Lung (tissue), 12 donors: ENCODE results near the gene NTM. TPM values are rescaled to one million over a fixed set of nuclear protein-coding genes. Genes with fewer than 3 reads are reported as not detected.

Experiments
- ATAC-seq: fragments of 200-7000 bp; cut with Tn5 transposase; one replicate; pipeline ENCODE4 v1.9.1; 2020; ENCODE audit warnings: moderate number of reproducible peaks; ENCODE audit not compliant: insufficient read depth, low FRiP score
- DNase-seq, 3 donors: peaks; one replicate each; pipeline ENCODE4 v3.0.0-alpha.2; 2013 to 2017
- H3K27ac ChIP-seq, 2 donors: one replicate each; pipeline ENCODE4 v1.5.1; 2013; ENCODE audit warnings: mild to moderate bottlenecking in 2 of 2, moderate library complexity in 2 of 2, control low read depth in 1 of 2, inconsistent platforms in 1 of 2, low read depth in 1 of 2, low read length in 1 of 2
- H3K27me3 ChIP-seq, 3 donors: one replicate each; pipeline ENCODE4 v1.5.1; 2013; ENCODE audit warnings: low read length in 2 of 3; ENCODE audit not compliant: control insufficient read depth in 3 of 3, insufficient read depth in 3 of 3
- H3K36me3 ChIP-seq, 4 donors: one replicate each; pipeline ENCODE4 v1.5.1; 2013; ENCODE audit warnings: low read length in 4 of 4, mild to moderate bottlenecking in 1 of 4, moderate library complexity in 1 of 4; ENCODE audit not compliant: control insufficient read depth in 4 of 4, insufficient read depth in 4 of 4
- H3K4me1 ChIP-seq, 5 donors: one replicate each; pipeline ENCODE4 v1.5.1; 2013; ENCODE audit warnings: low read length in 5 of 5, mild to moderate bottlenecking in 2 of 5, moderate library complexity in 1 of 5; ENCODE audit not compliant: control insufficient read depth in 5 of 5, insufficient read depth in 5 of 5
- H3K4me3 ChIP-seq: one replicate; pipeline ENCODE4 v1.5.1; 2013; ENCODE audit warnings: mild to moderate bottlenecking, control low read depth, moderate library complexity
- H3K9ac ChIP-seq, 2 donors: one replicate each; pipeline ENCODE4 v1.5.1; 2013; ENCODE audit warnings: low read length in 2 of 2, control low read depth in 1 of 2; ENCODE audit not compliant: insufficient read depth in 1 of 2
- H3K9me3 ChIP-seq, 4 donors: one replicate each; pipeline ENCODE4 v1.5.1; 2013; ENCODE audit warnings: low read length in 3 of 4, mild to moderate bottlenecking in 1 of 4, moderate library complexity in 1 of 4; ENCODE audit not compliant: control insufficient read depth in 4 of 4, insufficient read depth in 3 of 4
- WGBS, 2 donors: extraction: QIAGEN DNeasy Blood & Tissue Kit; methylation state at CpG; one replicate each; pipeline ENCODE4 v1.1.7; 2013; 5-methylcytosine and 5-hydroxymethylcytosine counted together
- polyA plus RNA-seq, 2 donors: library from polyadenylated mRNA; stranded (reverse); fragments of 200-250 nt; gene quantifications; one replicate each; pipeline ENCODE4 v1.2.1, GENCODE V29; 2013
- total RNA-seq, 2 donors: library from RNA; depleted of rRNA in 1 of 2; stranded (reverse); fragments of >200 nt in 1 of 2; gene quantifications; one replicate each; pipeline ENCODE4 v1.2.1, GENCODE V29; 2014 to 2021
- TF ChIP-seq, protein P1 (sequence below): IDR thresholded peaks from 2 replicates; pipeline ENCODE4 v1.5.1; 2012; ENCODE audit warnings: mild to moderate bottlenecking; ENCODE audit errors: control extremely low read depth, extremely low read depth
- donor health status: control.
- donor health status: control.
- donor health status: Bipolar disorder and iron deficiency.
- donor health status: healthy.
- donor health status: DM: yes; HTN: yes; CAD: no.

Gene NTM
- total and polyA plus RNA-seq, 4 donors, result 0.39 to 30.9 (median 7.2) TPM

DNA sequence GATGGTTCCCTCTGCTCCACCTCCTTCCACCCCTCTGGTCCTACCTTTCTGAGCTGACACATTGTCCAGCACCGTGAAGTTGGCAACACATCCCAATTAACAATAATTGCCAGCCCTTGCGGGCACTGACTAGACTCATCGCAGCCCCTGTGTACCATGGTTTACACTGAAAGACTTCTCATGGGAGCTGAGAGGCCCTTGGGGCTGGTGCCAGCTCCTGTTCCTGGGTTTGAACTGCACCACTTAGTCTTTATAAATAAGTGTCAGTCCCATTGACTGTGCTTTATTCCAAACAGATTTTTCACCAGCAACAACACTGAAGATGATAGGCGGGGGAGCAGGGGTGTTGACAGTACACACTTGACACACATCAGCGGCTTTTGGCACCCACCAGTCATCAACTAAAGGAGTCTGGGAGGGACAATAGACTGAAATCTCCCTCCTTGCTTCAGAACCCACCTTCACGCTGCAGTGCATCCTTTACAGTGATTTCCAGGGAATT, 447.3 kb downstream of the NTM start:
- WGBS, 2 donors, result 81 to 88% methylated on average over 6 of the region's 6 CpGs
- ATAC-seq, result no peak
- DNase-seq, result no peak

DNA sequence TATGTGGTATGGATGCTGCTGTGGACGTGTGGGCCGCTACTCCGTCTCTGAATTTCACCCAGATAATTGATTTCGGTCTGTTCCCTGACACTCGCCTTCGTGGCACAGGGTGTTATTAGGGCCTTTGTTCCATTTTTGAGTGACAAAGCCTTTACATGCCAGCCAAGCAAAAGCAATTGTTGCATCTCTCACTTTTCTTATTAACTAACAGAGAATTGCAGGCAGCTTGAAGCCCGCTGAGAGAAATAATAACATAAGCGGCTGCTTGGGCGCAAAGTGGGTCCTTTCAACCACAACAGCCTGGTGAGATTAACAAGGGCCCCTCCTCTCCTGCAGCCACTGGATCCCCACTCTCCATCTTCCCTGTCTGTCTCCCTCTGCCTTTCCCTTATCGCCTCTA, 449.4 kb downstream of the NTM start:
- DNase-seq (no peak), ATAC-seq (no peak)
- H3K9ac ChIP-seq, result no peak overlapping the region
- TF ChIP-seq, protein P1, sequence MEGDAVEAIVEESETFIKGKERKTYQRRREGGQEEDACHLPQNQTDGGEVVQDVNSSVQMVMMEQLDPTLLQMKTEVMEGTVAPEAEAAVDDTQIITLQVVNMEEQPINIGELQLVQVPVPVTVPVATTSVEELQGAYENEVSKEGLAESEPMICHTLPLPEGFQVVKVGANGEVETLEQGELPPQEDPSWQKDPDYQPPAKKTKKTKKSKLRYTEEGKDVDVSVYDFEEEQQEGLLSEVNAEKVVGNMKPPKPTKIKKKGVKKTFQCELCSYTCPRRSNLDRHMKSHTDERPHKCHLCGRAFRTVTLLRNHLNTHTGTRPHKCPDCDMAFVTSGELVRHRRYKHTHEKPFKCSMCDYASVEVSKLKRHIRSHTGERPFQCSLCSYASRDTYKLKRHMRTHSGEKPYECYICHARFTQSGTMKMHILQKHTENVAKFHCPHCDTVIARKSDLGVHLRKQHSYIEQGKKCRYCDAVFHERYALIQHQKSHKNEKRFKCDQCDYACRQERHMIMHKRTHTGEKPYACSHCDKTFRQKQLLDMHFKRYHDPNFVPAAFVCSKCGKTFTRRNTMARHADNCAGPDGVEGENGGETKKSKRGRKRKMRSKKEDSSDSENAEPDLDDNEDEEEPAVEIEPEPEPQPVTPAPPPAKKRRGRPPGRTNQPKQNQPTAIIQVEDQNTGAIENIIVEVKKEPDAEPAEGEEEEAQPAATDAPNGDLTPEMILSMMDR, result no peak
- no peaks in the 10 kb centered on the region for H3K36me3 ChIP-seq
- no peak overlapping the region for H3K4me3 ChIP-seq
- H3K4me1 ChIP-seq, result peaks cover 0 to 16% (median 4%) of the 10 kb centered on the region in 5 donors
- no peaks in the 10 kb centered on the region for H3K9me3 ChIP-seq
- H3K27me3 ChIP-seq, result peaks cover 0 to 6% (median 0%) of the 10 kb centered on the region in 3 donors
- 95 to 97% methylated on average over 10 of the region's 10 CpGs for WGBS, 2 donors
- H3K27ac ChIP-seq, result no peak overlapping the region

More for the DNA sequence above, 447.3 kb downstream of the NTM start:
- Histone ChIP-seq H3K4me3 (no peak overlapping the region), H3K9ac (no peak overlapping the region), H3K4me1 (peaks cover 0 to 7% (median 0%) of the 10 kb centered on the region in 5 donors), H3K36me3 (no peaks in the 10 kb centered on the region), H3K27ac (no peak overlapping the region), H3K27me3 (peaks cover 0 to 3% (median 0%) of the 10 kb centered on the region in 3 donors), H3K9me3 (no peaks in the 10 kb centered on the region)
- TF ChIP-seq, protein P1, result no peak

DNA sequence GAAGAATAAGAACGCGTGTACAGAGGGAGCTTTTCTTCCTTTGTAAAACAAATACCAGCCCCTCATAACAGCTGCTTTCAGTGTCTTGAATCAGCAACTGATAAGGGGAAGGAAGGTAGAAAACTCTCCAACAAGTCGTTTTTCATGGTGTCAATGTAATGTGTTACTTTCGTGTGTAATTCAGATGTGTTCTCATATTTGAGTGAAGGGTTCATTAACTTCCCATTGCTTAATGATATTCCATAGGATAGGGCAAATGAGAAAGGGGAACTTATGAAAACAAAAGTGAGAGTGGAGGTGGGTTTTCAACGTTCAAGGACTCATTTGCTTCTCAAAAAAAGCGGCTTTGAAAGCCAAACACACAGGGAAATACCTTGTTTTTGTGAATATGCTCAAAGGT, 452.1 kb downstream of the NTM start:
- DNase-seq (no peak), ATAC-seq (no peak)
- Histone ChIP-seq H3K27ac (no peak overlapping the region), H3K36me3 (no peaks in the 10 kb centered on the region), H3K4me1 (peaks cover 0 to 16% (median 4%) of the 10 kb centered on the region in 5 donors), H3K9ac (no peak overlapping the region), H3K4me3 (no peak overlapping the region), H3K27me3 (peaks cover 0 to 9% (median 0%) of the 10 kb centered on the region in 3 donors), H3K9me3 (no peaks in the 10 kb centered on the region)
- 17 to 21% methylated on average over 6 of the region's 6 CpGs for WGBS, 2 donors
- TF ChIP-seq, protein P1, result no peak

DNA sequence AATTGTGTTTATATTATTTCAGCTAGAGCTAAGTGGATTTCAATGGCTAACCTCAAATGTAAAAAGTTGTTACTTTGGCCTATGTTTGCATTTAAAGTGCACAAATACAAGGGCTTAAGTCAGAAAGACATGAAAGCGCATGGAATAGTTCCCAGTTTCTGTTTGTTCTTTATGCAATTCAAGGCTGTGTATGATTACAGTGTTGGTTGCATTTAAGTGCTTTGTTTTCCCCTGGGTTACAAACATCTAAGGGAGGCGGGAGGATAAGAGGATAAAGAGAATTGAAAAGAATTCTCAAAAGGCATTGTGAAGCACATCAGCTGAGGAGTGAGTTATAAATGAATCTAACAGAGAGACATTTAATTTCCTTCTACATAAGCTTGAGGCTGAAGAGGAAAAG, 453.4 kb downstream of the NTM start:
- no peak overlapping the region for H3K9ac ChIP-seq
- H3K4me1 ChIP-seq, result peaks cover 0 to 16% (median 4%) of the 10 kb centered on the region in 5 donors
- DNase-seq (peak in 2 of 3 donors; percentile 71 to 93), ATAC-seq (no peak)
- H3K4me3 ChIP-seq, result no peak overlapping the region
- H3K27ac ChIP-seq, result no peak overlapping the region
- H3K9me3 ChIP-seq, result no peaks in the 10 kb centered on the region
- TF ChIP-seq, protein P1, result no peak
- 61 to 74% methylated on average over 2 of the region's 2 CpGs for WGBS, 2 donors
- no peaks in the 10 kb centered on the region for H3K36me3 ChIP-seq
- H3K27me3 ChIP-seq, result peaks cover 0 to 9% (median 0%) of the 10 kb centered on the region in 3 donors
